Colonic mucosa (tissue), 4 donors: ENCODE data around the gene AOPEP. TPM values are rescaled to one million over a fixed set of nuclear protein-coding genes. Genes with fewer than 3 reads are reported as not detected.

ENCODE experiments used
- DNase-seq: peaks from one replicate; pipeline ENCODE4 v3.0.0-alpha.2; 2020
- H3K27ac ChIP-seq: fragments of 200-600 bp; one replicate; pipeline ENCODE4 v1.8.0; 2021
- H3K27me3 ChIP-seq: fragments of 200-600 bp; one replicate; pipeline ENCODE4 v1.8.0; 2021
- H3K36me3 ChIP-seq: fragments of 200-600 bp; one replicate; pipeline ENCODE4 v1.8.0; 2021
- H3K4me1 ChIP-seq: fragments of 200-600 bp; one replicate; pipeline ENCODE4 v1.8.0; 2021; ENCODE audit warnings: mild to moderate bottlenecking
- H3K4me3 ChIP-seq: fragments of 200-600 bp; one replicate; pipeline ENCODE4 v1.8.0; 2021
- H3K9ac ChIP-seq, 2 donors: one replicate each; pipeline ENCODE4 v1.7.0; 2013; ENCODE audit warnings: control low read depth in 2 of 2, low read depth in 2 of 2, low read length in 2 of 2
- H3K9me3 ChIP-seq: fragments of 200-600 bp; one replicate; pipeline ENCODE4 v1.8.0; 2021
- CTCF ChIP-seq: fragments of 200-600 bp; IDR thresholded peaks from one replicate; pipeline ENCODE4 v1.8.0; 2022; ENCODE audit warnings: antibody characterized with exemption, mild to moderate bottlenecking
- intact Hi-C: fragments of 100-400 bp; cut with DNase I; formaldehyde crosslinking; loops from one replicate; pipeline ENCODE4 v1.14.1; 2022
- total RNA-seq, 2 donors: library from RNA; stranded (reverse); fragmentation: NEBNext Ultra II Directional in 1 of 2; extraction: Animal tissue kit (Norgen Biotek cat#: 25700) in 1 of 2; gene quantifications; one replicate each; pipeline ENCODE4 v1.2.1, GENCODE V29; 2021
- donor health status: healthy.
- donor health status: DM: no; HTN: no; CAD: no.
- donor health status: DM: no; HTN: no; CAD: no.

AOPEP gene
- total RNA-seq, 2 donors from 2014 or later, result 38.4 to 43.2 TPM

DNA sequence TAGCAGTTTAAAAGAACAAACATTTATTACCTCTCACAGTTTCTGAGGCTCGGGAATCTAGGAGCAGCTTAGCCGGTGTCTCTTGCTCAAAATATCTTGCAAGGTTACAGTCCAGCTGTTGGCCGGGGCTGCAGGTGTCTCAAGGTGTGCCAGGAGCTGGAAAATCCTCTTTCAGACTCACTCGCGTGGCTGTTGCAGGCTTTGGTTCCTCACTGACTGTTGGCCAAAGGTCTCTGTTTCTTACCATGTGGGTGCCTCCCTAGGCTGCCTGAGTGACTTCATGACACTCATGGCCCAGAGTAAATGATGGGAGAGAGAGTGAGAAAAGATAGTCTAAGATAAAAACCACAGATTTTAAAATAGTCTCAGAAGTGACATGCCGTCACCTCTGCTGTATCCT, 43.8 kb downstream of the AOPEP start:
- Histone ChIP-seq H3K36me3 (no peaks in the 10 kb centered on the region), H3K9ac (no peak overlapping the region), H3K9me3 (no peaks in the 10 kb centered on the region), H3K27me3 (no peaks in the 10 kb centered on the region), H3K4me3 (no peak overlapping the region), H3K4me1 (no peaks in the 10 kb centered on the region), H3K27ac (no peak overlapping the region)
- TF ChIP-seq CTCF, result no peak
- intact Hi-C loops, result loop anchor here (10.0 kb wide), 1 partner anchor 86 kb away; no protein-coding TSS in a partner anchor
- no peak for DNase-seq

DNA sequence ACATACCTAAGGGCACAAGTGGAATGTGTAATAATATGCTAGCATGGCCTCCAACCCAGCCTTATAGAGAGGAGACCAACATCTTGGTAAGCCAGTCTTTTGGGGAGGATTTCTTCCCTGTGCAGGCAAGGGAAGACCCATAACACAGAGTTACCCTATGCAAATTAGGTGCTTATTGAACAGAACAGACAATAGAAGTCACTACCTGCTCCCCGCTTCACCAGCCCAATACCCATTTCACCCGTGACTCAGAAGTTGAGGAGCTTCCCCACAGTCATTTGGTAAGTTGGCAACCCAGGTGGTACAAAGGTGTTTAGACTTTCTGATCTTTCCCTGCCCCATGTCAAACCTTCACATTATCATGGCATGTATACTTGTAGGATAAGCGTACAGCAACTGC, 44.6 kb downstream of the AOPEP start:
- no peak for DNase-seq
- no peaks in the 10 kb centered on the region for H3K9me3 ChIP-seq
- no peak overlapping the region for H3K9ac ChIP-seq
- H3K27ac ChIP-seq, result no peak overlapping the region
- TF ChIP-seq CTCF, result no peak
- H3K4me1 ChIP-seq, result no peaks in the 10 kb centered on the region
- intact Hi-C loops, result loop anchor here (10.0 kb wide), 1 partner anchor 86 kb away; no protein-coding TSS in a partner anchor
- no peaks in the 10 kb centered on the region for H3K27me3 ChIP-seq
- H3K4me3 ChIP-seq, result no peak overlapping the region
- no peaks in the 10 kb centered on the region for H3K36me3 ChIP-seq

- Histone ChIP-seq H3K4me1 (no peaks in the 10 kb centered on the region), H3K36me3 (no peaks in the 10 kb centered on the region), H3K9ac (no peak overlapping the region), H3K27me3 (no peaks in the 10 kb centered on the region), H3K9me3 (no peaks in the 10 kb centered on the region), H3K4me3 (no peak overlapping the region), H3K27ac (no peak overlapping the region)
- intact Hi-C loops, result loop anchor here (10.0 kb wide), 1 partner anchor 87 kb away; no protein-coding TSS in a partner anchor
- no peak for TF ChIP-seq CTCF
- DNase-seq, result no peak
Measured at GRCh38 chr9:94772144-94772543, 45.6 kb downstream of the AOPEP start.

GRCh38 chr9:94772639-94773303, 46.3 kb downstream of the AOPEP start:
- intact Hi-C loops, result loop anchor here (10.0 kb wide), 1 partner anchor 88 kb away; no protein-coding TSS in a partner anchor
- H3K27me3 ChIP-seq, result no peaks in the 10 kb centered on the region
- no peaks in the 10 kb centered on the region for H3K9me3 ChIP-seq
- TF ChIP-seq CTCF, result no peak
- H3K9ac ChIP-seq, result no peak overlapping the region
- H3K4me1 ChIP-seq, result no peaks in the 10 kb centered on the region
- H3K27ac ChIP-seq, result no peak overlapping the region
- DNase-seq, result no peak
- no peak overlapping the region for H3K4me3 ChIP-seq
- no peaks in the 10 kb centered on the region for H3K36me3 ChIP-seq

DNA sequence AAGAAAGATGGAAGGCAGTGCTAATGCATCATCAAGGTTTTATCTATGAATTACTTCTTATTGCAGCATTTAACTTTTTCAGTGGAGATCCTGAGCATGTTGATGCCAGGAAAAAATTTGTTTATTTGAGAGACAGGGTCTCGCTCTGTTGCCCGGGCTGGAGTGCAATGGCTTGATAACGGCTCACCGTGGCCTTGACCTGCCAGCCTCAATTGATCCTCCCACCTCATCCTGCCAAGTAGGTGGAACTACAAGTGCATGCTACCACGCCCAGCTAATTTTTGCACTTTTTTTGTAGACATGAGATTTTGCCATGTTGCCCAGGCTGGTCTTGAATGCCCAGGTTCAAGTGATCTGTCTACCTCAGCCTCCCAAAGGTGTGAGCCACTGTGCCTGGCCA, 47.2 kb downstream of the AOPEP start:
- Histone ChIP-seq H3K4me3 (no peak overlapping the region), H3K9me3 (no peaks in the 10 kb centered on the region), H3K4me1 (no peaks in the 10 kb centered on the region), H3K9ac (no peak overlapping the region), H3K36me3 (no peaks in the 10 kb centered on the region), H3K27ac (no peak overlapping the region), H3K27me3 (no peaks in the 10 kb centered on the region)
- no peak for TF ChIP-seq CTCF
- no peak for DNase-seq
- intact Hi-C loops, result loop anchor here (10.0 kb wide), 1 partner anchor 89 kb away; no protein-coding TSS in a partner anchor
